Ascending aorta (tissue), 2 donors: ENCODE measurements around the gene BTBD1. TPM values are rescaled to one million over a fixed set of nuclear protein-coding genes. Genes with fewer than 3 reads are reported as not detected.

Experiments used
- DNase-seq, 2 donors: peaks; one replicate each; pipeline ENCODE4 v3.0.0-alpha.2; 2019; ENCODE audit warnings: low spot score in 2 of 2
- H3K27ac ChIP-seq, 2 donors: fragments of 200-600 bp; sonication (generic); one replicate each; pipeline ENCODE4 v1.5.1; 2016 to 2017; ENCODE audit warnings: mild to moderate bottlenecking in 1 of 2
- H3K27me3 ChIP-seq: fragments of 200-600 bp; sonication (generic); one replicate; pipeline ENCODE4 v1.5.1; 2017
- H3K36me3 ChIP-seq, 2 donors: fragments of 200-600 bp; sonication (generic); one replicate each; pipeline ENCODE4 v1.5.1; 2016
- H3K4me1 ChIP-seq, 2 donors: fragments of 200-600 bp; sonication (generic); one replicate each; pipeline ENCODE4 v1.5.1; 2016 to 2017; ENCODE audit warnings: mild to moderate bottlenecking in 1 of 2
- H3K4me3 ChIP-seq, 2 donors: fragments of 200-600 bp; sonication (generic); one replicate each; pipeline ENCODE4 v1.5.1; 2016 to 2017; ENCODE audit warnings: mild to moderate bottlenecking in 1 of 2
- H3K9me3 ChIP-seq, 2 donors: fragments of 200-600 bp; sonication (generic); one replicate each; pipeline ENCODE4 v1.5.1; 2016
- intact Hi-C: fragments of 100-400 bp; cut with DNase I; formaldehyde crosslinking; loops from one replicate; pipeline ENCODE4 v1.15.1; 2023
- total RNA-seq: library from RNA; depleted of rRNA; stranded (reverse); fragments of >200 nt; gene quantifications from one replicate; pipeline ENCODE4 v1.1.0, GENCODE V29; 2016
- TF ChIP-seq, protein P1 (sequence below), 3 experiments: fragments of 200-600 bp in 2 of 3; fragments of 450-650 bp in 1 of 3; sonication (generic) in 2 of 3; IDR thresholded peaks; one replicate each; pipeline ENCODE4 v1.5.1; 2016 to 2019; ENCODE audit warnings: antibody characterized with exemption in 3 of 3, mild to moderate bottlenecking in 1 of 3, moderate library complexity in 1 of 3

The BTBD1 gene
- total RNA-seq, 1 donor from 2014 or later, result 63.9 TPM

DNA sequence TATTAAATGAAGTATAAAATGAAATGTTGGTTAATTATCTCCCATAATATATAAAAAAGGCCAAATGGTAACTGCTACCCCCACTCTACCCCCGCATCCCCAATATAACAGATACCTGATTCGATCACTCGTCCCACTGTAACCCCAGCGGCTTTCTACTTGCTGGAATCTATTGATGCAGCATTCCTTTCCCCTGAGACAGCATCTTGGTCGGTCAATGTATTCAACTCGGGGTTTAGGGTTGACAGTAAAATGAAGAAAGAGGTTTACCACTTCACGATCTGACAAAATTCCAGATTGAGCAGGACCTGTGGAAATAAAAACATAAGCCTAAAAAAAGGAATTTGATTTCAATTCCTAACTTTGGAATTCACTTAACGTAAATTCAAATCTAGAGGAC is 37.0 kb downstream of the BTBD1 start:
- Histone ChIP-seq H3K27me3 (no peaks in the 10 kb centered on the region), H3K36me3 (peaks cover 27 to 39% of the 10 kb centered on the region in 2 donors), H3K4me1 (no peaks in the 10 kb centered on the region), H3K4me3 (no peak overlapping the region), H3K27ac (no peak overlapping the region), H3K9me3 (no peaks in the 10 kb centered on the region)
- DNase-seq, result no peak
- TF ChIP-seq, protein P1, sequence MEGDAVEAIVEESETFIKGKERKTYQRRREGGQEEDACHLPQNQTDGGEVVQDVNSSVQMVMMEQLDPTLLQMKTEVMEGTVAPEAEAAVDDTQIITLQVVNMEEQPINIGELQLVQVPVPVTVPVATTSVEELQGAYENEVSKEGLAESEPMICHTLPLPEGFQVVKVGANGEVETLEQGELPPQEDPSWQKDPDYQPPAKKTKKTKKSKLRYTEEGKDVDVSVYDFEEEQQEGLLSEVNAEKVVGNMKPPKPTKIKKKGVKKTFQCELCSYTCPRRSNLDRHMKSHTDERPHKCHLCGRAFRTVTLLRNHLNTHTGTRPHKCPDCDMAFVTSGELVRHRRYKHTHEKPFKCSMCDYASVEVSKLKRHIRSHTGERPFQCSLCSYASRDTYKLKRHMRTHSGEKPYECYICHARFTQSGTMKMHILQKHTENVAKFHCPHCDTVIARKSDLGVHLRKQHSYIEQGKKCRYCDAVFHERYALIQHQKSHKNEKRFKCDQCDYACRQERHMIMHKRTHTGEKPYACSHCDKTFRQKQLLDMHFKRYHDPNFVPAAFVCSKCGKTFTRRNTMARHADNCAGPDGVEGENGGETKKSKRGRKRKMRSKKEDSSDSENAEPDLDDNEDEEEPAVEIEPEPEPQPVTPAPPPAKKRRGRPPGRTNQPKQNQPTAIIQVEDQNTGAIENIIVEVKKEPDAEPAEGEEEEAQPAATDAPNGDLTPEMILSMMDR (IDR thresholded peaks at IDR 0.05), result no peak
- intact Hi-C loops, result no loop called here

DNA sequence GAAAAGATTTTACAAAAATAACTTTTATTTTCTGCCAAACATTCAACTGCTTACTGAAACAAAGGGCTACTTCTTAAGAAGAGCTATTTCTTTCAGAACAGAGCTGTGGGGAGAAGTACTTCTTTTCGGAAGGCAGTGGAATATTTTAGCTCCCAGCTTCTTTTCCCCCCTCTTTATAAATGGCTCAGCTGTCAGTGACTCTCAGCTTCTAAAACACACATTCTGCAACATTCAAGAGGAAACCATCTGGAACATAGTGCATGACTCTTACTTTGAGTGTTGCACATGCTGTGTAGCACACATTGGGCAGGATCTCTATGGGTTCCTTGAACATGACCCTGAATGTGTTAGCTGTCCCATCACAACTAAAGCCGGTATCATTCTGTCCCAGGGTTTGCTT is 48.6 kb downstream of the BTBD1 start:
- DNase-seq, result no peak
- no peaks in the 10 kb centered on the region for H3K4me1 ChIP-seq
- H3K36me3 ChIP-seq, result peaks cover 30 to 34% of the 10 kb centered on the region in 2 donors
- no peak overlapping the region for H3K4me3 ChIP-seq
- TF ChIP-seq, protein P1 (IDR thresholded peaks at IDR 0.05), result no peak
- H3K9me3 ChIP-seq, result no peaks in the 10 kb centered on the region
- H3K27ac ChIP-seq, result no peak overlapping the region
- H3K27me3 ChIP-seq, result no peaks in the 10 kb centered on the region
- intact Hi-C loops, result no loop called here

DNA sequence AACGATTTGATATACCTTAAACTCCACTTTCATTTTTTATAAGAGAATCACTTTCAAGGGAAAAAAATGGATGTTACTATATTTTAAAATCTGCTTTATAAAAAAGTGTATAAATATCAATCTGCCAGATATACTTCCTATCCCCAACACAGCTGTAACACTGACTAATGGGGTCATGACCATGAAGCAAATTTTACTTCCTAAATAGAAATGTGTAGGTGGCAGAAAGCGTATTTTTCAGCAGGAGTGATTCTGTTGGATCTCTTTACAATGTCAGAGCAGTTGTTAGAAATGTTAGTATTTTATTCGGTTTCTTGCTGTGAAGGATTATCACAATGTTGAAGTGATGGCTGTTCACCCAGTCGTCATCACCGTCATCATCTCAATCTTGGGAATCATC is 50.1 kb downstream of the BTBD1 start:
- Histone ChIP-seq H3K4me3 (no peak overlapping the region), H3K27me3 (no peaks in the 10 kb centered on the region), H3K4me1 (peaks cover 2 to 6% of the 10 kb centered on the region in 2 donors), H3K36me3 (peaks cover 30 to 34% of the 10 kb centered on the region in 2 donors), H3K27ac (no peak overlapping the region), H3K9me3 (no peaks in the 10 kb centered on the region)
- DNase-seq, result no peak
- TF ChIP-seq, protein P1 (IDR thresholded peaks at IDR 0.05), result no peak
- intact Hi-C loops, result no loop called here

DNA sequence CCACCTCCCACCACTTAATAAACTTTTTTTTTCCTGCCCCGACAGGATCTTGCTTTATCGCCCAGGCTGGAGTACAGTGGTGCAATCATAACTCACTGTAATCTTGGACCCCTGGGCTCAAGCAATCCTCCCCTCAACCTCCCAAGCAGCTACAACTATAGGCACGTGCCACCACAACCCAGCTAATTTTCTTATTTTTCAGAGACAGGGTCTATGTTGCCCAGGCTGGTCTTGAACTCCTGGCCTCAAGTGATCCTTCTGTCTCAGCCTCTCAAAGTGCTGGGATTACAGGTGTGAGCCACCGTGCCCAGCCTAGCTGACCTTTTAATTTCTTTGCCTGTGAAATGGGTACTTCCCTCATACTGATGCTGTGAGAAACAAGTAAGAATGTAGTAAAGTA is 51.7 kb downstream of the BTBD1 start:
- intact Hi-C loops, result no loop called here

DNA sequence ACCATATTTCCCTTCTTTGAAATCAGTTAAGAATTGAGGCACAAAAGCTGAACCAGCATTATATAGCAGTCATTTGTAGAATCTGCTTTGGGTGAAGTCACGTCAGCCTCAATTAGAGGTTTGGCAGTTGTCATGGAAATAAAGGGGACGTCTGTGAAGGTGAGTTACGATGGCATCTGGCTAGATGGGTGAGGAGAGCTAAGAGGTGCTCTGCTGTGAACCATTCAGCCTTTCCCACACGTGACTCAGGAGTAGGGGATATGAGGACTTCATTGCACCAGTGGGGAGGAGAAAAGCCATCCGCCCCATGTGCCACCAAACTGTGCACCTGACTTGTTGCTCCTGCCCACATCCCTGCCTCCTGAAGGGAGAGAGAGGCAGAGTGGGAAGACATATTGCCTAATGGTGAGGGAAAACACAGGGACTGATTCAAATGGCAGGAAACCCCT is 52.8 kb downstream of the BTBD1 start:
- H3K4me1 ChIP-seq, result peaks cover 9 to 15% of the 10 kb centered on the region in 2 donors
- H3K27ac ChIP-seq, result no peak overlapping the region
- H3K27me3 ChIP-seq, result no peaks in the 10 kb centered on the region
- DNase-seq, result no peak
- TF ChIP-seq, protein P1 (IDR thresholded peaks at IDR 0.05), result no peak
- peaks cover 20 to 22% of the 10 kb centered on the region in 2 donors for H3K36me3 ChIP-seq
- intact Hi-C loops, result loop anchor here (5.0 kb wide), 1 partner anchor 38 kb away; no protein-coding TSS in a partner anchor
- H3K9me3 ChIP-seq, result no peaks in the 10 kb centered on the region
- H3K4me3 ChIP-seq, result no peak overlapping the region

More for the DNA sequence above, 51.7 kb downstream of the BTBD1 start:
- TF ChIP-seq, protein P1 (IDR thresholded peaks at IDR 0.05), result no peak
- peaks cover 29 to 34% of the 10 kb centered on the region in 2 donors for H3K36me3 ChIP-seq
- no peak for DNase-seq
- no peak overlapping the region for H3K4me3 ChIP-seq
- H3K9me3 ChIP-seq, result no peaks in the 10 kb centered on the region
- no peak overlapping the region for H3K27ac ChIP-seq
- H3K27me3 ChIP-seq, result no peaks in the 10 kb centered on the region
- H3K4me1 ChIP-seq, result peaks cover 7 to 11% of the 10 kb centered on the region in 2 donors

DNA sequence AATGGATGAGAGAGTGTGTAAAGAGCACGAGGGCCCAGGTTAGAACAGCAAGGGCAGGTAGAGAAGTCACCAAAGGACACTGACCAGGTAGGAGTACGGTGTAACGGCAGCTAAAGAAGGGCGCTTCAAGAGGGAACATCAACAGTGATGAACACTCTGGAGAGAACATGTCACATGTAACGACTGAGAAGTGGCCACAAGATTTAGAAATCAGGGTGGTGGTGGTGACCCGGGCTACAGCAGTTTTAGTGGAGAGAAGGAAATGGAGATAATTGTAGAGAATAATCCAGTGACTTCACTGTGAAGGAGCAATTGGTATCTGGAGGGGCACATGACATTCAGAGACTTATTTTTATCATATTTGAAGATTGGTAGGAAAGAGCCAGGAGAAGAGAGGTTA is 54.4 kb downstream of the BTBD1 start:
- no peak for DNase-seq
- TF ChIP-seq, protein P1 (IDR thresholded peaks at IDR 0.05), result no peak
- H3K36me3 ChIP-seq, result peaks cover 24 to 26% of the 10 kb centered on the region in 2 donors
- no peak overlapping the region for H3K27ac ChIP-seq
- H3K27me3 ChIP-seq, result no peaks in the 10 kb centered on the region
- no peaks in the 10 kb centered on the region for H3K9me3 ChIP-seq
- peak overlapping the region in 1 of 2 donors; percentile 96 for H3K4me3 ChIP-seq
- peaks cover 9 to 15% of the 10 kb centered on the region in 2 donors for H3K4me1 ChIP-seq
- intact Hi-C loops, result loop anchor here (5.0 kb wide), 1 partner anchor 40 kb away; no protein-coding TSS in a partner anchor
